Measurements from ENCODE around the gene CDC42.

DNA sequence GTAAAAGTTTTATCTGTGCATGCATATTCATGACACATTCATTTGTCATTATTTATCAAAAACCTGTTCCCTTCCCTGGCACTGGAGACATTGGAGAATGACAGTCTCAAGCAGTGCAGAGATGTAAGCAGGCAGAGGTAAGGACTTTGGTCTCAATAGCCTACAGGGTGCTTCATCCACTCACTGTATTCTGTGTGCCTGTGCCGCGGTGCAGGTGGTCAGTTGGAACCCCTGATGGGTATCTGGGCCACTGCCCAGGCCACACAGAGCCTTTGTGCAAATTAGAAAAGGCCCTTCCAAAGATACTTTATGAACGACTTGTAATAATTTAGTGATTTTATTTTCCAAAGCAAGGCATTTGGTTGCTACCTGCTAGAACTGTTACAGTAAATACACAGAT, 44.0 kb downstream of the CDC42 start:
- TF ChIP-seq, protein P1, sequence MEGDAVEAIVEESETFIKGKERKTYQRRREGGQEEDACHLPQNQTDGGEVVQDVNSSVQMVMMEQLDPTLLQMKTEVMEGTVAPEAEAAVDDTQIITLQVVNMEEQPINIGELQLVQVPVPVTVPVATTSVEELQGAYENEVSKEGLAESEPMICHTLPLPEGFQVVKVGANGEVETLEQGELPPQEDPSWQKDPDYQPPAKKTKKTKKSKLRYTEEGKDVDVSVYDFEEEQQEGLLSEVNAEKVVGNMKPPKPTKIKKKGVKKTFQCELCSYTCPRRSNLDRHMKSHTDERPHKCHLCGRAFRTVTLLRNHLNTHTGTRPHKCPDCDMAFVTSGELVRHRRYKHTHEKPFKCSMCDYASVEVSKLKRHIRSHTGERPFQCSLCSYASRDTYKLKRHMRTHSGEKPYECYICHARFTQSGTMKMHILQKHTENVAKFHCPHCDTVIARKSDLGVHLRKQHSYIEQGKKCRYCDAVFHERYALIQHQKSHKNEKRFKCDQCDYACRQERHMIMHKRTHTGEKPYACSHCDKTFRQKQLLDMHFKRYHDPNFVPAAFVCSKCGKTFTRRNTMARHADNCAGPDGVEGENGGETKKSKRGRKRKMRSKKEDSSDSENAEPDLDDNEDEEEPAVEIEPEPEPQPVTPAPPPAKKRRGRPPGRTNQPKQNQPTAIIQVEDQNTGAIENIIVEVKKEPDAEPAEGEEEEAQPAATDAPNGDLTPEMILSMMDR (conservative IDR thresholded peaks at IDR 0.05 in 1 of 2, IDR thresholded peaks at IDR 0.05 in 1 of 2; ENCODE audit: low read depth in 1 of 2, low read length in 2 of 2): no peak
- TF ChIP-seq EZH2 (IDR thresholded peaks at IDR 0.05; ENCODE audit: low read length, missing control alignments): no peak
